BE2C (cell line): ENCODE results near the gene SLC5A6.
"Not testable (repeated sequence)": the region's sequence is repeated elsewhere in the genome, so short reads cannot be mapped to it uniquely, and the experiment has no call there.

Experiments
- DNase-seq: peaks from one replicate; pipeline ENCODE4 v3.0.0-alpha.2; 2020
- H3K27me3 ChIP-seq: fragments of 250-450 bp; sonication (Bioruptor Pico); 2 replicates; pipeline ENCODE4 v1.5.1; 2020; ENCODE audit warnings: mild to moderate bottlenecking
- H3K36me3 ChIP-seq: fragments of 250-450 bp; sonication (Bioruptor Pico); 2 replicates; pipeline ENCODE4 v1.5.1; 2020; ENCODE audit warnings: mild to moderate bottlenecking
- H3K4me1 ChIP-seq: fragments of 250-450 bp; sonication (Bioruptor Pico); 2 replicates; pipeline ENCODE4 v1.5.1; 2020
- H3K4me3 ChIP-seq: 2 replicates; pipeline ENCODE4 v1.5.1; 2011; ENCODE audit warnings: low read depth, low read length
- H3K9me3 ChIP-seq: fragments of 250-450 bp; sonication (Bioruptor Pico); 2 replicates; pipeline ENCODE4 v1.5.1; 2020
- CTCF ChIP-seq: IDR thresholded peaks from 2 replicates; pipeline ENCODE4 v1.5.1; 2012; ENCODE audit warnings: mild to moderate bottlenecking, low read depth, low read length

Gene SLC5A6

GRCh38 chr2:27184115-27184514, 28.0 kb downstream of the SLC5A6 start:
- Histone ChIP-seq H3K4me3 (no peak overlapping the region), H3K9me3 (no peaks in the 10 kb centered on the region), H3K4me1 (peaks cover 11% of the 10 kb centered on the region), H3K27me3 (no peaks in the 10 kb centered on the region), H3K36me3 (no peaks in the 10 kb centered on the region)
- no peak for TF ChIP-seq CTCF
- no peak for DNase-seq

GRCh38 chr2:27182346-27182745, 29.7 kb downstream of the SLC5A6 start:
- Histone ChIP-seq H3K36me3 (no peaks in the 10 kb centered on the region), H3K4me3 (no peak overlapping the region), H3K27me3 (no peaks in the 10 kb centered on the region), H3K4me1 (peaks cover 11% of the 10 kb centered on the region), H3K9me3 (no peaks in the 10 kb centered on the region)
- no peak for TF ChIP-seq CTCF
- no peak for DNase-seq

- Histone ChIP-seq H3K27me3 (no peaks in the 10 kb centered on the region), H3K4me3 (no peak overlapping the region), H3K4me1 (peaks cover 3% of the 10 kb centered on the region; the same call in 1 of the 2 replicates), H3K9me3 (no peaks in the 10 kb centered on the region), H3K36me3 (no peaks in the 10 kb centered on the region)
- DNase-seq: no peak
- no peak for TF ChIP-seq CTCF
Observed at GRCh38 chr2:27179344-27180000, 32.6 kb downstream of the SLC5A6 start.

- Histone ChIP-seq H3K4me1 (no peaks in the 10 kb centered on the region), H3K36me3 (no peaks in the 10 kb centered on the region), H3K9me3 (no peaks in the 10 kb centered on the region), H3K4me3 (no peak overlapping the region), H3K27me3 (no peaks in the 10 kb centered on the region)
- TF ChIP-seq CTCF: no peak
- no peak for DNase-seq
Observed at GRCh38 chr2:27178469-27178868, 33.6 kb downstream of the SLC5A6 start.

- TF ChIP-seq CTCF: no peak
- no peak for DNase-seq
- Histone ChIP-seq H3K4me1 (no peaks in the 10 kb centered on the region), H3K27me3 (no peaks in the 10 kb centered on the region), H3K4me3 (no peak overlapping the region), H3K9me3 (no peaks in the 10 kb centered on the region), H3K36me3 (no peaks in the 10 kb centered on the region)
Observed at GRCh38 chr2:27177441-27178351, 34.4 kb downstream of the SLC5A6 start.

GRCh38 chr2:27175781-27176180, 36.3 kb downstream of the SLC5A6 start:
- H3K4me1 ChIP-seq: not testable (repeated sequence)

More at GRCh38 chr2:27175781-27176180, 36.3 kb downstream of the SLC5A6 start:
- H3K27me3 ChIP-seq, H3K36me3 ChIP-seq, H3K4me3 ChIP-seq, H3K9me3 ChIP-seq, DNase-seq: not testable (repeated sequence)
